Glomerular endothelial cell (primary cell): ENCODE results near the gene HLA-DMA. TPM values are rescaled to one million over a fixed set of nuclear protein-coding genes. Genes with fewer than 3 reads are reported as not detected.

ENCODE experiments used
- DNase-seq: peaks from one replicate; pipeline ENCODE4 v3.0.0-alpha.2; 2011; ENCODE audit warnings: low read depth, low spot score; ENCODE audit errors: extremely low read depth
- total RNA-seq: library from RNA; depleted of rRNA; stranded (reverse); fragments of >200 nt; gene quantifications from 2 replicates; pipeline ENCODE4 v1.2.3, GENCODE V29; 2015

Gene HLA-DMA
- total RNA-seq, 1 donor from 2014 or later, result 0.99 TPM

- peak; percentile 42 for DNase-seq
Observed at GRCh38 chr6:32933661-32934085, 19.2 kb downstream of the HLA-DMA start.

- no peak for DNase-seq
Observed at GRCh38 chr6:32932132-32932868, 20.6 kb downstream of the HLA-DMA start.

DNA sequence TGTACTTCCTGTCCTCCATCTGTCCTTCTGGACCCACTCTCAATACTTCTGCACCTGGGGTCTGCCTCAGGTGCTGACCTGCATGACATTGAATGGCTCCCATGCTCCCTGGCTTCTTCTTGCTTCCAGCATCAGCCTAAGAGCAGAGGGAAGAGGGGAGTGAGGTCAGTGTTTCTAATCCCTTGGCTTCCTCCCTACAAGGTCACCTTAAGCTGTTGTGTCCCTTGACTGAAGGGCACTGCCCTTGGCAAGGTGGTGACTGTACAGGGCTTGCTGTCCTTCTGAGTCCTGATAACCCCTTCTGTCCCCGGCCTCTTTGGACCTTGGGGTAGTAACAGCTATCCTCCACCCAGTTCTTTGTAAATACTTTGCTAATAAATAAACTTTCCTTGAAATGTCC is 21.7 kb downstream of the HLA-DMA start:
- no peak for DNase-seq

DNA sequence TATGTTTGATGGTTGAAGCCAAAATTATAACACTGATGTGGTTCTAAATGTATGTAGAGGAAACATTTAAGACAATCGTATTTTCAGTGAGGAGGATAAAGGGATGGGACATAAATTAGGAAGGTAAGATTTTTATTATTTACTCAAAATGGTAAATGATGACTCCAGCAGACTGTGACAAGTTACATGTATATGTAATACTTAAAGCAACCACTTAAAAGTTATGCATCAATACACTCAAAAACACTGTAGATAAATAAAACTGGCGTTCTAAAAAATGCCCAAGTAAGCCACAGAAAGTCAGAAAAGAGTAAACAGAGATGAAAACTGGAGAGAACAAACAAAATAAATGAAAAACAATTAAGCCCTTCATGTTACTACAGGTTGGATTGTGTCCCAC is 30.8 kb downstream of the HLA-DMA start:
- no peak for DNase-seq

GRCh38 chr6:32920715-32921114 is 32.2 kb downstream of the HLA-DMA start:
- no peak for DNase-seq

- DNase-seq, result no peak
Observed at GRCh38 chr6:32912951-32913350, 39.9 kb downstream of the HLA-DMA start.

- no peak for DNase-seq
Observed at GRCh38 chr6:32908897-32909296, 44.0 kb downstream of the HLA-DMA start.

DNA sequence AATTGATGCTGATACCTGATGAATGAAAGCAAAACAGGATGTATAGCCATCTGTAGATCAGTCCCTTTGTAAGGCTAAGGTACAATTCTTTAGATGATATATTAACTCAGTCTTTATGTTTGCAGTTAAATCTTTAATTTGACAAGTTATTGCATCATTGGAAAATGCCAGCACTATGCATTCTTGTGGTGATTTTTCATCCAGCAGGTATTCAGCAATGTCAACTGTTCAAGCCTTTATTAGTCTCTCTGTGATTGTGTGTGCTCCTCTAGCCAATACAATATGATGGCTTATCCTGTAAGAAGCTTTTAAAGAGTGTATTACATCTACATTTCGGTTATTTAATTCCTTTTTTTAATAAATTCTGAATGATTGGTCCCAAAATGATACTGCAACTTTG is 46.4 kb downstream of the HLA-DMA start:
- no peak for DNase-seq

DNA sequence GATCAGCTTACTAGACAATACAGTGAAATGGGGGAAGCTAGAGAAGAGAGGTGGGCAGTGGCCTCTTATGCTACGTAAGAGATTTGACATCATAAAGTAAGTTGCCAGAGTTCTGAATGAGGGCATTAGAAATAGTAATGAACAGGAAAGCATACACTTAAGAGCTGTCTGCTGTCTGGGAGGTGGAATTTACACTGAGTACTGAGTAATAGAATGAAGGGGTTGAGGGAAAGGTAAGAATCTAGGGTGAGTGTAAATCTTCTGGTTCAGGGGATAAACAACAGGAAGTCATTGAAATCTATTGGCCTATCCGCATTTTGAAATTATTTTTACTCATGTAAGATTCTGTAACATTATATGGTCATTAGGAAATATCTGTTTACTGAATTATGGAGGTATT is 47.8 kb downstream of the HLA-DMA start:
- no peak for DNase-seq

DNA sequence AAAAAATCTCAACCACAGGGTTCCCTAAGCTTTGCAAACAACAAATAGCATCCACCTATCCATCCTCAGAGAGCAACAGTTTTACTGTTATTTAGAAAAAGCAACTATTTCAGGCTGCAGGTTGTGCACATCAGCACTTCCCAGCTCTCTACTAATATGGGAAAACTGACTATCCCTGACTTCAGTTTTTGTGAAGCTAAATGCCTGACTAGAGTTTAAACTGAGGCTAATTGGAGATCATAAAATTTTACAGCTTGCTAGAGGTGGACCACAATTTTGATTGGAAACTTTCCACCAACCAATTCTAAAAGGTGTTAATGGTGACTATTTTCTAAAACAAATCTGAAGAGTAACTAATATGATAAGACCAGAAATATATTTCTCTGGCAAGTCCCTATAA is 48.9 kb downstream of the HLA-DMA start:
- DNase-seq, result no peak

Other genes with a start within 250 kb of the HLA-DMA start
- not detected in 2 replicates for gene HLA-DQA2, start 211.7 kb downstream of the HLA-DMA start, total RNA-seq
- gene HLA-DQB2, start 189.6 kb downstream of the HLA-DMA start, total RNA-seq, result not detected in 2 replicates
- 0.29 and 1.2 TPM in 2 replicates for gene HLA-DOB, start 136.1 kb downstream of the HLA-DMA start, total RNA-seq
- gene TAP2, start 114.4 kb downstream of the HLA-DMA start, total RNA-seq, result 23.2 and 36.1 TPM in 2 replicates
- gene PSMB8, start 109.0 kb downstream of the HLA-DMA start, total RNA-seq, result 62.9 and 67.0 TPM in 2 replicates
- 75.3 and 106 TPM in 2 replicates for gene TAP1, start 99.4 kb downstream of the HLA-DMA start, total RNA-seq
- gene PSMB9, start 98.9 kb downstream of the HLA-DMA start, total RNA-seq, result 53.8 and 55.1 TPM in 2 replicates
- 0.48 and 1.8 TPM in 2 replicates for gene HLA-DMB, start 12.1 kb downstream of the HLA-DMA start, total RNA-seq
- 116 and 138 TPM in 2 replicates for gene BRD2, start 15.5 kb upstream of the HLA-DMA start, total RNA-seq
- gene HLA-DOA, start 56.5 kb upstream of the HLA-DMA start, total RNA-seq, result not detected in 2 replicates
- gene HLA-DPA1, start 120.6 kb upstream of the HLA-DMA start, total RNA-seq, result 7.3 and 12.8 TPM in 2 replicates
- 2.4 and 8.0 TPM in 2 replicates for gene HLA-DPB1, start 122.9 kb upstream of the HLA-DMA start, total RNA-seq
- gene COL11A2, start 239.4 kb upstream of the HLA-DMA start, total RNA-seq, result under 0.01 and 0.53 TPM in 2 replicates
- gene RXRB, start 247.6 kb upstream of the HLA-DMA start, total RNA-seq, result 24.6 and 25.2 TPM in 2 replicates
- gene SLC39A7, start 247.8 kb upstream of the HLA-DMA start, total RNA-seq, result 124 and 143 TPM in 2 replicates